Spleen (tissue), 11 donors: Measurements from ENCODE around the gene FSIP1. TPM values are rescaled to one million over a fixed set of nuclear protein-coding genes. Genes with fewer than 3 reads are reported as not detected.

ENCODE experiments used
- DNase-seq: peaks from one replicate; pipeline ENCODE4 v3.0.0-alpha.2; 2020
- H3K27ac ChIP-seq, 8 donors: fragments of 200-600 bp; sonication (generic) in 7 of 8; 1 replicate in 4 of 8; 2 replicates in 4 of 8; pipeline versions ENCODE4 v1.5.0 to v1.8.0; 2016 to 2021; ENCODE audit warnings: inconsistent platforms in 4 of 8, mild to moderate bottlenecking in 4 of 8, moderate library complexity in 1 of 8
- H3K27me3 ChIP-seq, 7 donors: fragments of 200-600 bp; sonication (generic) in 6 of 7; replicated peaks in 1 of 7; 1 replicate in 4 of 7; 2 replicates in 3 of 7; pipeline versions ENCODE4 v1.5.0 to v1.8.0; 2016 to 2021; ENCODE audit warnings: inconsistent platforms in 3 of 7, mild to moderate bottlenecking in 1 of 7
- H3K36me3 ChIP-seq, 6 donors: fragments of 200-600 bp; sonication (generic) in 5 of 6; 1 replicate in 4 of 6; 2 replicates in 2 of 6; pipeline versions ENCODE4 v1.5.0 to v1.8.0; 2016 to 2021; ENCODE audit warnings: inconsistent platforms in 2 of 6
- H3K4me1 ChIP-seq, 6 donors: fragments of 200-600 bp; sonication (generic) in 5 of 6; 1 replicate in 3 of 6; 2 replicates in 3 of 6; pipeline versions ENCODE4 v1.5.0 to v1.8.0; 2016 to 2021; ENCODE audit warnings: inconsistent platforms in 3 of 6
- H3K4me3 ChIP-seq, 8 donors: fragments of 200-600 bp; sonication (generic) in 7 of 8; 1 replicate in 4 of 8; 2 replicates in 4 of 8; pipeline versions ENCODE4 v1.5.0 to v1.8.0; 2016 to 2021; ENCODE audit warnings: inconsistent platforms in 4 of 8, mild to moderate bottlenecking in 4 of 8, moderate library complexity in 2 of 8
- H3K9me3 ChIP-seq, 8 donors: fragments of 200-600 bp; sonication (generic) in 7 of 8; 1 replicate in 4 of 8; 2 replicates in 4 of 8; pipeline versions ENCODE4 v1.5.0 to v1.8.0; 2016 to 2021; ENCODE audit warnings: inconsistent platforms in 4 of 8
- CTCF ChIP-seq, 11 experiments: fragments of 200-600 bp in 7 of 11; fragments of 450-650 bp in 4 of 11; sonication (generic) in 4 of 11; IDR thresholded peaks in 8 of 11; conservative IDR thresholded peaks in 3 of 11; 1 replicate in 7 of 11; 2 replicates in 4 of 11; pipeline versions ENCODE4 v1.4.0 to v1.8.0; 2016 to 2021; ENCODE audit warnings: antibody characterized with exemption in 11 of 11, inconsistent platforms in 4 of 11, mild to moderate bottlenecking in 1 of 11
- POLR2A ChIP-seq, 3 donors: fragments of 450-650 bp; IDR thresholded peaks; one replicate each; pipeline ENCODE4 v1.5.1; 2017; ENCODE audit warnings: antibody characterized with exemption in 3 of 3, mild to moderate bottlenecking in 1 of 3
- POLR2AphosphoS5 ChIP-seq, 3 donors: sonication (generic); formaldehyde crosslinking; IDR thresholded peaks; one replicate each; pipeline ENCODE4 v1.5.1; 2017; ENCODE audit warnings: antibody characterized with exemption in 3 of 3
- WGBS, 5 donors: extraction: QIAGEN DNeasy Blood & Tissue Kit in 3 of 5; methylation state at CpG; one replicate each; pipeline versions ENCODE4 v1.1.5 to v1.1.7; 2013 to 2018; 5-methylcytosine and 5-hydroxymethylcytosine counted together
- intact Hi-C: fragments of 100-400 bp; cut with DNase I; formaldehyde crosslinking; loops from one replicate; pipeline ENCODE4 v1.15.0; 2023; ENCODE audit warnings: low total_unique reads
- polyA plus RNA-seq, 3 donors: library from polyadenylated mRNA; stranded (reverse); fragments of 200-250 nt; gene quantifications; one replicate each; pipeline ENCODE4 v1.2.1, GENCODE V29; 2013
- total RNA-seq, 7 donors: library from RNA; depleted of rRNA in 3 of 7; stranded (reverse); fragments of >200 nt in 3 of 7; fragmentation: NEBNext Ultra II Directional in 4 of 7; extraction: Animal tissue kit (Norgen Biotek cat#: 25700) in 4 of 7; gene quantifications; one replicate each; pipeline versions ENCODE4 v1.1.0 to v1.2.1, GENCODE V29; 2016 to 2021
- donor health status: healthy with polysubstance abuse.
- donor health status: DM: no; HTN: no; CAD: no; lungs with moderate emphysema.
- donor health status: DM: no; HTN: no; CAD: no.
- donor health status: Bipolar disorder and iron deficiency.
- donor health status: healthy.
- donor health status: DM: no; HTN: no; CAD: no.
- donor health status: DM: yes; HTN: yes; CAD: no.

The FSIP1 gene
- total and polyA plus RNA-seq, 10 donors = 0.09 to 2.3 (median 0.45) TPM

GRCh38 chr15:39666677-39667076 lies 116.0 kb downstream of the FSIP1 start:
- peak overlapping the region in 3 of 8 donors; percentile 0 to 44 (median 26) for H3K27ac ChIP-seq
- H3K9me3 ChIP-seq = no peaks in the 10 kb centered on the region
- no peaks in the 10 kb centered on the region for H3K27me3 ChIP-seq
- H3K36me3 ChIP-seq = no peaks in the 10 kb centered on the region
- H3K4me1 ChIP-seq = peaks cover 0 to 14% (median 0%) of the 10 kb centered on the region in 6 donors
- no peak overlapping the region for H3K4me3 ChIP-seq
- intact Hi-C loops = loop anchor here (10.0 kb wide), 1 partner anchor 72 kb away; no protein-coding TSS in a partner anchor
- TF ChIP-seq POLR2AphosphoS5 (IDR thresholded peaks at IDR 0.05) (no peak), CTCF (IDR thresholded peaks at IDR 0.05 in 8 of 11, conservative IDR thresholded peaks at IDR 0.05 in 3 of 11) (no peak), POLR2A (IDR thresholded peaks at IDR 0.05) (no peak)
- no peak for DNase-seq
- 74 to 92% (median 88%) methylated on average over 3 of the region's 3 CpGs for WGBS, 5 donors

- H3K27ac ChIP-seq = peak overlapping the region in 1 of 8 donors; percentile 4
- intact Hi-C loops = loop anchor here (10.0 kb wide), 1 partner anchor 71 kb away; no protein-coding TSS in a partner anchor
- no peak for TF ChIP-seq CTCF (IDR thresholded peaks at IDR 0.05 in 8 of 11, conservative IDR thresholded peaks at IDR 0.05 in 3 of 11)
- no peaks in the 10 kb centered on the region for H3K27me3 ChIP-seq
- H3K4me1 ChIP-seq = peaks cover 0 to 14% (median 0%) of the 10 kb centered on the region in 6 donors
- H3K4me3 ChIP-seq = no peak overlapping the region
- H3K9me3 ChIP-seq = no peaks in the 10 kb centered on the region
- H3K36me3 ChIP-seq = no peaks in the 10 kb centered on the region
- 48 to 78% (median 64%) methylated on average over 4 of the region's 4 CpGs for WGBS, 5 donors
- no peak for DNase-seq
These were observed 116.9 kb downstream of the FSIP1 start for GRCh38 chr15:39665629-39666250.

GRCh38 chr15:39663704-39664250 lies 118.9 kb downstream of the FSIP1 start:
- no peak overlapping the region for H3K27ac ChIP-seq
- no peaks in the 10 kb centered on the region for H3K27me3 ChIP-seq
- no peak for TF ChIP-seq POLR2AphosphoS5 (IDR thresholded peaks at IDR 0.05)
- no peak for TF ChIP-seq CTCF (IDR thresholded peaks at IDR 0.05 in 8 of 11, conservative IDR thresholded peaks at IDR 0.05 in 3 of 11)
- TF ChIP-seq POLR2A (IDR thresholded peaks at IDR 0.05) = no peak
- intact Hi-C loops = loop anchor here (10.0 kb wide), 1 partner anchor 69 kb away; no protein-coding TSS in a partner anchor
- no peak for DNase-seq
- H3K36me3 ChIP-seq = no peaks in the 10 kb centered on the region
- 89 to 97% (median 92%) methylated on average over 2 of the region's 2 CpGs for WGBS, 5 donors
- peaks cover 0 to 14% (median 0%) of the 10 kb centered on the region in 6 donors for H3K4me1 ChIP-seq
- H3K9me3 ChIP-seq = no peaks in the 10 kb centered on the region
- H3K4me3 ChIP-seq = no peak overlapping the region

GRCh38 chr15:39661776-39662175 lies 120.9 kb downstream of the FSIP1 start:
- H3K4me3 ChIP-seq = no peak overlapping the region
- no peak for DNase-seq
- H3K27me3 ChIP-seq = no peaks in the 10 kb centered on the region
- no peaks in the 10 kb centered on the region for H3K9me3 ChIP-seq
- H3K4me1 ChIP-seq = peaks cover 0 to 12% (median 0%) of the 10 kb centered on the region in 6 donors
- H3K36me3 ChIP-seq = no peaks in the 10 kb centered on the region
- no peak overlapping the region for H3K27ac ChIP-seq
- intact Hi-C loops = loop anchor here (10.0 kb wide), 1 partner anchor 67 kb away; no protein-coding TSS in a partner anchor
- no peak for TF ChIP-seq POLR2A (IDR thresholded peaks at IDR 0.05)
- no peak for TF ChIP-seq POLR2AphosphoS5 (IDR thresholded peaks at IDR 0.05)
- TF ChIP-seq CTCF (IDR thresholded peaks at IDR 0.05 in 8 of 11, conservative IDR thresholded peaks at IDR 0.05 in 3 of 11) = no peak
